SU-DHL-6 (cell line): ENCODE results near the gene DGKG.

ENCODE experiments used
- CTCF ChIP-seq: fragments of 200-600 bp; sonication (generic); IDR thresholded peaks from one replicate; pipeline ENCODE4 v1.5.1; 2017; ENCODE audit warnings: antibody characterized with exemption, mild to moderate bottlenecking, low read length, moderate library complexity; ENCODE audit not compliant: insufficient read depth, poor library complexity, severe bottlenecking
- EZH2phosphoT487 ChIP-seq: fragments of 200-600 bp; sonication (generic), shearing (Covaris generic); conservative IDR thresholded peaks from 2 replicates; pipeline ENCODE4 v1.6.1; 2018; ENCODE audit warnings: mild to moderate bottlenecking, antibody characterized with exemption, low read length, moderate library complexity, mixed read lengths

GRCh38 chr3:186173224-186173815 is 188.7 kb downstream of the DGKG start:
- TF ChIP-seq CTCF (no peak), EZH2phosphoT487 (no peak)
